H1 (cell line): Measurements from ENCODE around the gene UBE2K. TPM values are rescaled to one million over a fixed set of nuclear protein-coding genes. Genes with fewer than 3 reads are reported as not detected.

Experiments
- CHD1 ChIP-seq: IDR thresholded peaks from 2 replicates; pipeline ENCODE4 v1.6.1; 2012; ENCODE audit warnings: low read depth, low read length, improper control_type of control experiment
- SAP30 ChIP-seq: fragments of 300-600 bp; sonication (generic); IDR thresholded peaks from 2 replicates; pipeline ENCODE4 v1.7.1; 2012; ENCODE audit warnings: low read length, moderate library complexity, mild to moderate bottlenecking, inconsistent platforms; ENCODE audit not compliant: insufficient read depth, insufficient replicate concordance
- SIX5 ChIP-seq: IDR thresholded peaks from 2 replicates; pipeline ENCODE4 v1.6.1; 2011; ENCODE audit warnings: mild to moderate bottlenecking, low read depth, low read length
- SP1 ChIP-seq: IDR thresholded peaks from 2 replicates; pipeline ENCODE4 v1.6.1; 2011; ENCODE audit warnings: low read depth, low read length
- polyA plus RNA-seq, 7 experiments: library from polyadenylated mRNA; depleted of rRNA in 3 of 7; stranded (reverse) in 5 of 7; unstranded in 2 of 7; fragments of >200 nt in 5 of 7; fragments of 200-250 nt in 2 of 7; gene quantifications; 1 replicate in 5 of 7; 2 replicates in 1 of 7; 4 replicates in 1 of 7; pipeline versions ENCODE4 v1.2.1 to v1.2.3, GENCODE V29; 2011 to 2013; ENCODE audit warnings: missing spikeins in 2 of 7, mixed read lengths in 2 of 7
- total RNA-seq: library from RNA; stranded (reverse); fragmentation: NEBNext Ultra II Directional; extraction: Animal tissue kit (Norgen Biotek cat#: 25700); gene quantifications from 2 replicates; pipeline ENCODE4 v1.2.1, GENCODE V29; 2021

The UBE2K gene
- total and polyA plus RNA-seq, 2 of the 8 experiments (the other 6 are each of a cell fraction or from before 2014, with no cell fraction given), result 53.6 to 174 TPM

- no peak for TF ChIP-seq SAP30
- no peak for TF ChIP-seq SIX5
- TF ChIP-seq CHD1, result no peak
- TF ChIP-seq SP1, result no peak
These were observed 23.9 kb downstream of the UBE2K start (continued) for GRCh38 chr4:39721788-39722187.
